NCI-H1105 (cell line): ENCODE measurements around the gene FADS3.
A peak's percentile ranks its signal among the peaks of the same experiment; 100 is the strongest.
"Not testable (repeated sequence)": the region's sequence is repeated elsewhere in the genome, so short reads cannot be mapped to it uniquely, and the experiment has no call there.

Experiments
- DNase-seq: peaks from one replicate; lab custom pipeline; 2025; lab: John Stamatoyannopoulos, UW

Gene FADS3

DNA sequence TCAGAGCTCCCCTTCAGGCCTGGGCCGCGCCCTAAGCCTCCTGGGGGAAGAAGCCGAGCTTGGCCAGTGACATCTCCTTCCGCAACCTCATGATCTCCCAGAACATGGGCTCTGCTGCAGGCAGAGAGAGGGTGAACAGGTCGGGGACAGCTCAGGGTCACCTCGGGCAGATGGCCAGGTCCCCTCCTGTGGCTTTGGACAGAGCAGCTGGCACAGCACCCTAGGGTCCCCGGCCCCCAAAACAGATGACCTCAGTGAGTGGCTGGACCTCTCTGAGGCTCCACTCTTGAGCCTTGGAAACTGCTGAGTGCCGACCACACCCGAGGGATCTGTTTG, 6.9 kb upstream of the FADS3 start:
- DNase-seq = no peak

DNA sequence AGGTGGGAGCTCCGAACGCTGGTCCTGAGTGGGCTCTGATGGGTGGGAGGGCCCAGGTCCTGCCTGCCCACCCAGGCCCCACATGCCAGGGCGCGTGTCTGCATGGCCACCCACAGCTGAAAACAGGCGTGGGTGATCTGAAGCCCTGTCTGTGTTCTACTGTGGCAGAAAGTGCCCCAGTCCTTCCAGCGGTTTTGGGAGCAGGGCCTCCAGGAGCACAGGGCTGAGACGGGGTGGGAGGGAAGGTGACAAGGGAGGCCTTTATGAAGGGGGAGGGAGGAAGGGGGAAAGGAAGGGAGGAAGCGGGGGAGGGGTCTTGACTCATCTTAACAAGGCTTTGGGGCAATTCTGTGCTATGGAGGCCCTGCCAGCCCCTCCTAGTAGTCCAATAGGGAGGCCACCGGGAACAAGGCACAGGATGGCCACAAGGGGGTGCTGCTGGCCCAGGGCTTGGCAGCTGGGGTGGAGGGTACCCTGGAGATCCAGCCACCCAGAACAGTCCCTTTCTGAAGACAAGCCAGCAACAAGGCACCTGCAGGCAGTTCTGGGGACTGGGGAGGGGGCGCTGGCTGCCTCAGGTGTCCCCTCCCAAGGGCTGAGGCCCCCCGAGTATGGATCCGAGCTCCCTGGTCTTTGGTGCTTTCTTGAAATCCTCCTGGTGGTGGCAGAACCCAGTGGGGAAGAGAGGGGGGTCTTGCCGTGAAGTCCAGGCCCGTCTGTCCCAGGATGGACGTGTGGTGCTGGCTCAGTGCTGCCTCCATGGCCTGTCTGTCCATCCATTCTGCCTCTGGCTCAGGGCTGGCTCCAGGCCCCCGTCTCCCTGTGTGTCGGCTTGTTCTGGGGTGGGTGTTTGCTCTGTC, 6.3 kb upstream of the FADS3 start:
- peak; percentile 53 for DNase-seq

DNA sequence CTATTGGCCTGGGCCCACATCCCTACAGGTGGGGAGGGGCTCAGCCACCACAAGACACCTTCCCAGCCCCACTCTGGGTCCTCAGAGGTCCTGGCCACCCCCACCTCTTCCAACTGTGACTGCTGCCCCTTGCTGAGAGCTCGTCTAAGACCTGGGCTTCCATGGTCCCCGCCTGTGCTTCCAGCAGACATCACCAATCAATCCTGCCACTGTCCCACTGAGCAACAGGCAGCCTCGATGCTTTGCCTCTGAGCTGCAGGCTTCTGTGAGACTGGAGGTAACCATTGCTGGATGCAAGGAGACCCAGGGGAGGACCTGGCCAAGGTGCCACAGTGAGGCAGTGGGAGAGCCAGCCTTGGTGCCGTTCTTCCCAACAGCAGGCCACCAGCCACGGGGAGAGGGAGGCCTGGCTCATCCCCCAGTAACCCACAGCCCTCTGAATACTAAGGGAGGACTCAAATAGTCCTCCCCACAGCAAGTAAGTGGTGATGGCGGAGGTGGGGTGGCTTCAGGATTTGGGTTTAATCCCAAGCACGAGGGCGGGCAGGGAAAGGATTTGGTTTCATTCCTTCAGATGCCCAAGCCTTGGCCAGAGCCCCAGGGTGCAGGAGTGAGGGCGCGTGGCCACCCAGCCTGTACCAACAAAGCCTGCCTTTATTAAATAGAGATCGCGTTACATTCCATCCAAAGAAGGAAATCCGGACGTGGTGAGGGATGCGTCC, 5.5 kb upstream of the FADS3 start:
- no peak for DNase-seq

DNA sequence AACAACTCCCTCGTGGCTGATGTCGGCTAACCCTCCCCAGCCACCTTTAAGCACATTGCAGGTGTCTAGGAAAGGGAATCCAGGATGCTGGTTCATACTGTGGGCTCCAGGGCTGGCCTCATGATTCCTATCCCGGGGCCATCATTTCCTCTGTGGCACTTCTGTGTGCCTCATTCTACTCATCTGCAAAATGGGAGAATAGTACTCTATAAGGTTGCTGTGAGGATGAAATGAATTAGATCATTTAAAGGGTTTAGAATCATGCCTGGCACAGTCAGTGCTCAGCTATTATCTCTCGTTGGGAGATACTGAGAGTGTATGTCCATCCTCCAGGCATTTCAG, 4.3 kb upstream of the FADS3 start:
- DNase-seq = no peak

DNA sequence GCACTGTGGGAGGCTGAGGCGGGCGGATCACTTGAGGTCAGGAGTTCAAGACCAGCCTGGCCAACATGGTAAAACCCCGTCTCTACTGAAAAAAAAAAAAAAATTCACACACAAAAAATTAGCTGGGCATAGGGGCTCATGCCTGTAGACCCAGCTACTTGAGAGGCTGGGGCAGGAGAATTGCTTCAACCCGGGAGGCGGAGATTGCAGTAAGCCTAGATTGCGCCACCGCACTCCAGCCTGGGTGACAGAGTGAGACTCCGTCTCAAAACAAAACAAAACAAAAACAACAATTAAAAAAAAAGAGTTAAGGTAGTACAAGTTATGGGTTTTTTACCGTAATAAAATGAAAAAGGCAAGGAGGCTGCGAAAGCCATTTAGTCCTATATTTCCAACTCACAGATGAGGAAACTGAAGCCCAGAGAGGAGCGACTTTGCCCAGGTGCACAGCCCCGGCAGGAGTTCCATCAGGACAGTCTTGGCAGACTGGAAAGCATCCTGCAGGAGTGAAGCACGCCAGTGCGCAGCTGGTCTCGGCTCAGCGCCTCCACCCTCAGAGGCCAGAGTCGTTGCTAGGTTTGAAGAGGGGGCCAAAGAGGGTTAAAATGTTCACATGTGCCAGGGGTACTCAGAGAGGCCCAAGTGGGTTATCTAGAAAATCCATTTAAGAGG, 3.8 kb upstream of the FADS3 start:
- DNase-seq = no peak

DNA sequence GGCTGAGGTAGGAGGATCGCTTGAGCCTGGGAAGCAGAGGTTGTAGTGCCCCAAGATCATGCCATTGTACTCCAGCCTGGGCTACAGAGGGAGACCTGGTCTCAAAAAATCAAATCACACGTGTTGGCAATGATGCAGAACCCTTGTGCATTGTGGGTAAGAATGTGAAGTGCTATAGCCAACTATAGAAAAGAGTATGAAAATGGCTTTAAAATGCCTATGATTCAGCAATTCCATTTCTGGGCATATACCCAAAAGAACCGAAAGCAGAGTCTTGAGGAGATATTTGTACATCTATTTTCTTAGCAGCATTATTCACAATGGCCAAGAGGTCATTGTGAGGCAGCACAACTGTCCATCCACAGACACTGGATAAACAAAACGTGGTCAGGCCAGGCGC, 2.6 kb upstream of the FADS3 start:
- DNase-seq = no peak

DNA sequence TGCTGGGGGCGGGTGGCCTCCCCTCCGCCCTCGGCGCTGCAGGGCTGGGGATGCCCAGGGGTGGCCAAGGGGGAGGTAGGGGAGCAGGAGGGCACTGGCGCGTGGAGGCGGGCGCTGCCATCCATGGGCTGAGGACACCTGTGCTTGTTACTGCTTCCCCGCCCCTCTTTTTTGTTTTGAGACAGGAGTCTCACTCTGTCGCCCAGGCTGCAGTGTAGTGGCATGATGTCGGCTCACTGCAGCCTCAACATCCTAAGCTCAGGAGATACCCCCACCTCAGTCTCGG, 683 bp upstream of the FADS3 start:
- DNase-seq = no peak

DNA sequence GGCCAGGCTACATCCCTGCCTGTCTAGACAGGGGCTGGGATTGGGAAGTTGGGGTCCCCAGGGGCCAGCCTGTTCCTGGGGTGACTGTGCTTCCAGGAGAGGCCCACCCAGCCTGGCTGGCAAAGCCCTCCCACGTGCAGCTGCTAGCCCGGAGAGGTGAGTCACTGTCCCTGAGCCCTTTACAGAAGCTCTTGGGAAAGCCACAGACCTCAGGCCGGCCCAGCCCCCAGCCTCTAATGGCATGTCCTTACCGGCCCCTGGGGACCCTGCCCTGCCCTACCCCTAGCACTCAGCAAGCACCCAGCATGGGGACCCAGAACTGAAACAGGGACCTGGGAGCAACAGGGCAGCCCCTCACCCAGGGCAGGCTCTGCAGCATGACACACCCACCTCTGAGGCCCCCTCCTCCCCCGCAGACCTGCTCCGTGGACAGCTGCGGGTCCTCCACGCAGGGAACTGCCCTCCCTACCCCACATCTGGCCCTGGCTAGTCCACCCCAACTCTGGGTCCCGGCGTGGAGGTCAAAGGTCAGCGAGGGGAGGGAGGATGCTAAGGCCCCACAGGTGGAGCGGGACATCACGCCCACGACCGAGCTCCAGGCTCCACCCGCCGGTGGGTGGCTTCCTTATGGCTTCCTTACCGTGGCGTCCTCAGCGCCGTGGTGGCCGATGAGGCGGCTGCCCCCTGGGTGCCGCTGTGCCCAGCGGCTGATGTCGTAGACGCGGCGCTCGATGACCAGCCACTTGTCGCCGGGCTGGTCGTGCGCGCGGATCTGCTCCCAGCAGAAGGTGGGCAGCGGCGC, 615 bp downstream of the FADS3 start:
- no peak for DNase-seq

DNA sequence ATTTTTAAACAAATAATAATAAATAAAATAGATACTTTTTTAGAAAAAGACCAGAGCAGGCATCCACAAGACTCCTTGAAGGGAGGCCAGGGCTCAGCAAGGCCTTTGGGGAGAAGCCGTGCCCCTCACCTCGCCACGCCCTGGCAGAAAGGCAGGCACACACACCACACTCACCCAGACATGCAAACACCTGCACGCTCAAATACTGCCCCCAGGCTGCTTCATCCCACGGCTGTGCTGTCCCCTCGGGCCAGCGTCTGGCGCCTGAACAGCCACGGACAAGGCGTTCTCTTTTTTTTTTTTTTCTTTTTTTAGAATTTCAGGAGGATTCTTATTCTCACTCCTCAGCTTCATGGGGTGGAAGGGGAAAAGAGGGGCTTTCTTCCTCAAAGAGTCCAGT, 1.5 kb downstream of the FADS3 start:
- DNase-seq = no peak

DNA sequence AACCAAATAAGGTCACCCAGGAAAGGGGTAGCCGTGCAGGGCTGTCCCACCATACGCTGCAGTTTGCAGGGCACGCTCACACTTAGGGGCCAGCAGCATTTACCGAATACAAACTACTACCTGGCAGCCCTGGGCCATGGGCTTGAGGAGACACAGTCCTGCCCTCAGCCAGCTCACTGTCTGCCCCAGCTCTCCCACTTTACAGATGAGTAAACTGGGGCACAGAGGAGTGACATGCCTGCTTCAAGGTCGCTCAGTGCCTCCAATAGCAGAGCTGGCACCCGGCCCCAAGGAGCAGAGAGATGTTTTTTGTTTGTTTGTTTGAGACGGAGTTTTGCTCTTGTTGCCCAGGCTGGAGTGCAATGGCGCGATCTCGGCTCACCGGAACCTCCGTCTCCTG, 2.8 kb downstream of the FADS3 start:
- DNase-seq = no peak

DNA sequence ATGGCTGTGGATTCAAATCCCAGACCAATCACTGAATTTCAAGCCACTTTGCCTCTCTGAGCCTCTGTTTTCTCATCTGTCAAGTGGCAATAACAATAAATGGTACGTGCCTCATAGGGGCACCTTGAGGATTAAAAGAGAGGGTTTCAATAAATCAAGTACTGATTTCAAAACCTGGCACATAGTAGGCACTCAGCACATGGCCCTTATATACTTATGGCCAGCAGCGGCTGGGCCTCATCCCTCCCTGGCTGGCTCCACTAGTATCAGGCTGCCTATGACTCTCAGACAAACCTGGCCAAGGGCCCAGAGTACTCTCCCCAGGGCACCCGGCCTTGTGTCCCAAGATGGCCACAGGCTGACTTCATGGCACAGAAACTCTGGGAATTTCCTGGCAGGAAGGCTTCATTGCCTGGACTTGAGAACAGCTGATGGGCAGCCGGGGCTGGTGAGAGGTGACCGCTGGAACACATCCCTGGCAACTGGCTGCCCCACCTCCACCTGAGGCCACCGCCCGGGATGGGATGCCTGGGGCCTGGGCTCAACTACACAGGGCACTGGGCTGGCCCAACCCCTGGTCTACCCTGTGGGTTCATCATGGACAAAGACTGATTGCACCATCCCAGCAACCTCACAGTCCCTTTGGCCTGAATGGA, 3.4 kb downstream of the FADS3 start:
- no peak for DNase-seq

DNA sequence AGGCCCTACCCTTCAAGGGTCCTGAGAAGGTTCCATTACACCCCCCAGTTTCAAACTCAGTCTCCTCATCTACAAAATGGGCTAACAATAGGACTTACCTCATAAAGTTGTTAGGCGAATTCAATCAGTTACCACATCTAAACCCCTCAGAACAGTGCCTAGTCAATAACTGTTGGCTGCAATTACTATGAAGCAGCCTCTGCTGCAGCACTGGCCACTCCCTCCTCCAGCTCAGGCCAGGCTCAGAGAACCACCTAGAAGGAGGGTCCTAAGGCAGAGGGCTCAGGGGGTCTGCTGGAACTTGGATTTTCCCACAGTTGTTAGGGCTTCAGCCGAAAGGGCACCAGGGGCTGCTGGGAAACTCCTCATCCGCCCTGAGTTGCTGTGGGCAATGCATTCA, 4.7 kb downstream of the FADS3 start:
- DNase-seq = no peak

DNA sequence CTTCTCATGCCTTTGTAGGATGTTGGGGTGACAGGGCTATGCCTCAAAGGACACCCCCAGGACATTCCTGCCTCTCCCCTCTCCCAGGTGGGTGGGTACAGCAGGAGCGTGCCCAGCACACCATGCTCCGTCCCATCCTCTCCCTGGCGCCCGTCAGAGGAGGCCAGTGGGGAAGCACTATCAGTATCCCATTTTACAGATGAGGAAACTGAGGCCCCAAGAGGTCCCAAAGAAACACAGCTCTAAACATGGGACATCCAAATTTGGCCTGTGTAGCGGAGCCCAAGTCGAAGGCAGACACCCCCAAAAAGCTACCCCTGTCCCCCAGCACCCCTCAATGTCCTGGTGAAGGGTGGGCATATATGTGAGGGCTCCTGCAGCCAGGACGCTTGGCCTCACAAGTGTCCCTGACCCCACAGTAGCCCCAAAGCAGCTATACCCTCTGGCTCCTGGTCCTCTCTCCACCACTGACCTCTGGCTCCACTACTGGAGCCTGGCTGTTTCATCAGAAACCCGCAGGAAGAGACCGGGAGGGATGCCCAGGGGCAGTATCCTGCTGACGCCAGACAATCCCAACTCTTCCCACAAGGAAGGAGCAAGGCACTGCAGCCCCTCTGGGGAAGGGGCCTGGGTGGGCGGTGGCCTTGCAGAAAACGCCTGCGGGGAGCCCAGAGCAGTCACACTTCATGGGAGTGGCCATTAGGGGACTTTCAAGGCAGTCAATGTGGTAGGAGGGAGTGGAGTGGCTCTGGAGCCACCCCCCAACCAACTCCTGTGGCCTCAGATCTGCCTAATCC, 5.4 kb downstream of the FADS3 start:
- no peak for DNase-seq

DNA sequence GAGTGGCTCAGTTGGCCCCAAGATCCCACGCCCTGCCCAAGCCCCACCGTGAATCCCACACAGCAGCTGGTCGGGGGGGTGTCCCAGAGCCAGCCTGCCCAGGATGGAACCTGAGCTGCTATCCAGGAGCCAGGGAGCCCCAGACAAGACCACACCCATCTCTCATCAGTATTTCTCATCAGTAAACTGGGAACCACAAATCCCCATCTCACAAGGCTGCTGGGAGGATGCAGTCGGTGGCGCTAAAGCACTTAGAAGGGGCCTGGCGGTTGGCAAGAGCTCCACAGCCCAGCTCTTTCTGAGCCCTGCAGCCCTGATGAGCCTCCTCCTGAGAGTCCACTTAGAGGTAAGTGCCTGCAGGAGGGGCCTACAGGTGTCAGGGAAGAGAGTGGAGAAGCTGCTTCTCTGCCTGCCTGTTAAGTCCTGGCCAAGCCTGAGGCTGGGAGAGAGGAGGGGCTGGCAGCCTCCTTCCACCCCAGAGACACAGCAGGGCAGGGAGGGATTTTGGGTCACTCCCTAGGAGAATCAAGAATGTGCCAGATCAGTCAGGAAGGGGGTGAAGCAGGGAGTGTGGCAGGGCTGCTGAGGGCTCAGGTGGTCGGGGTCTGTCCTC, 6.1 kb downstream of the FADS3 start:
- DNase-seq = peak; percentile 18

DNA sequence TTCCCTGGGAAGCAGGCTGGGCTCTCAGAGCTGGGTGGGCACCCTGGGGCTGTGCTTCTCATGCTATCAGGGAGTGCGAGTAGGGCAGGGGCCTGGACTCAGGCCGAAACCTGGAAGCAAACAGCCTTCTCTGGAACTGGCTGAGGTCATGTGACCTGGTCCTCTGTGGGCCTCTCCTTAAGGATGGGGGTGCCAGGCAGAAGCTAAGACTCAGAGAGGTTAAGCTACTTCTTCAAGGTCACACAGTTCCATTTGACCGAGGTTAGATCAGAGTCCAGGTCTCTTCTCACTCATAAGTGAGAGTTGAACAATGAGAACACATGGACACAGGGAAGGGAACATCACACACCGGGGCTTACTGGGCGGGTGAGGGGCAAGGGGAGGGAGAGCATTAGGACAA, 7.4 kb downstream of the FADS3 start:
- DNase-seq = no peak

DNA sequence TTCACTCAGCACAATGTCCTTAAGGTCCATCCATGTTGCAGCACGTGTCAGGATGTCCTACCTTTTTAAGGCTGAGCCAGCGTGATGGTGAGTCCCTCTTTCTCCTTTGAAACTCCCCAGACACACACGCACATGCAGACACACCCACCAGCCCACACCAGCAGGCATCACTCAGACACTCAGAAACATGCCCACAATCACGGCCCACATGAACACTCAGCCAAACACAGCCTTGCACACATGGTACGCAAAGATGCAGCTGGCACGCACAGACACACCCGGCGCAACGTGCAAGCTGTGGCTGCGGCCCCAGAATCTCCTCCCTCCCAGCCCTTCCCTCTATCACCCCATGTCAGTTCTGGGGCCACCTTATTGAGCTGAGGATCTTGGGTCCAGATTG, 8.0 kb downstream of the FADS3 start:
- DNase-seq = no peak

DNA sequence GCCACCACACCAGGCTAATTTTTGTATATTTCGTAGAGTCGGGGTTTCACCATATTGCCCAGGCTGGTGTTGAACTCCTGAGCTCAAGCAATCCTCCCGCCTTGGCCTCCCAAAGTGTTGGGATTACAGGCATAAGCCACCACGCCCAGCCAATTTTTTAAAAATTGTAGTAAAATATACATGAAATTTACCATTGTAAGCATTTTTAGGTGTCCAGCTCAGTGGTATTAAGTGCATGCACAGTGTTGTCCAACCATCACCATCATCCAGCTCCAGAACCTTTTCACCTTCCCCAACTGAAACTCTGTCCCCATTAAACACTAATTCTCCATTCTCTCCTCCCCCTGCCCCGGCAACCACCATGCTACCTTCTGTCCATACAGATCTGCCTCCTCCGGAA, 8.5 kb downstream of the FADS3 start:
- no peak for DNase-seq

DNA sequence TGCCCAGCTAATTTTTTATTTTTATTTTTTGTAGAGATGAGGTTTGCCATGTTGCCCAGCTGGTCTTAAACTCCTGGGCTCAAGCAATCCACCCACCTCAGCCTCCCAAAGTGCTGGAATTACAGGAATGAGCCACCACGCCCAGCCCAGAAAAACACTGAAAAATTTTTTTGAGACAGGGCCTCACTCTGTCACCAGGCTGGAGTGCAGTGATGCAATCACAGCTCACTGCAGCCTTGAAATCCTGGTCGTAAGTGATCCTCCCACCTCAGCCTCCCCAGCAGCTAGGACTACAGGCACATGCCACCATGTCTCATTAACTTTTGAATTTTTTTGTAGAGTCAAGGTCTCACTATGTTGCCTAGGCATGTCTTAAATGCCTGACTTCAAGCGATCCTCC, 9.1 kb downstream of the FADS3 start:
- DNase-seq = not testable (repeated sequence)

DNA sequence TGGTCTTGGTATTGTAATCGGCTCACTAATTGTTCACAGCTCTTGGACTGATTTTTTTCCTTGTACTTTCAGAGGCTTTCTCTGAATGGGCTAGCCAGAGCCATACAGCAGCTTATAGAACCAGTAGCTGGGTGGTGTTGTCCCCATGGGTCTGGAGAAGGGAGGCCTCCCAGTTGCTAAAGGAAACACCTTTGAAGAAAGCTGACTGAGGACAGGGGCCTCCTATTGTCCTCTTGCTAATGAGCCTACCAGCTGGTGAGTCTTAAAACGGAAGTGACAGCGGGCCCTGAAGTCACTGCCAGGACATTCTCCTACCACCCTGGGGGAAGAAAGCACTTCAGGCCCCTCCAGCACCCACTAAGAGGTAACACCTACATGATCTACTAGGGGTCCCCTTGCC, 9.9 kb downstream of the FADS3 start:
- no peak for DNase-seq

DNA sequence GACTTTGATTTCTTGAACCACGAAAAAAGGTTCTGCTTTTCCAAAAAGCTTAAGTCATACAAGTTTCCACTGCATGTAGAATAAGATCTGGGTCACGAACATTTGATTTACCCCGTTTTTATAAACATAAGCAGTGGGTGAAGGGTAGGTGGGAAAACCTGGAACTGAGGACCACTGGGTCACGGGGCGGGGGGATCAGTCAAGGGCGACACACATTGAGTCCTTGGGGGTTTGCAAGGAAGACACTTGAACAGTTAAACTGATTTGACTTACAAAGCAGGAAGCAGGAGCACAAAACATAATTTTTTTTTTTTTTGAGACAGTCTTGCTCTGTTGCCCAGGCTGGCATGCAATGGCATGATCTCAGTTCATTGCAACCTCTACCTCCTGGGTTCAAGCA, 10.9 kb downstream of the FADS3 start:
- no peak for DNase-seq

DNA sequence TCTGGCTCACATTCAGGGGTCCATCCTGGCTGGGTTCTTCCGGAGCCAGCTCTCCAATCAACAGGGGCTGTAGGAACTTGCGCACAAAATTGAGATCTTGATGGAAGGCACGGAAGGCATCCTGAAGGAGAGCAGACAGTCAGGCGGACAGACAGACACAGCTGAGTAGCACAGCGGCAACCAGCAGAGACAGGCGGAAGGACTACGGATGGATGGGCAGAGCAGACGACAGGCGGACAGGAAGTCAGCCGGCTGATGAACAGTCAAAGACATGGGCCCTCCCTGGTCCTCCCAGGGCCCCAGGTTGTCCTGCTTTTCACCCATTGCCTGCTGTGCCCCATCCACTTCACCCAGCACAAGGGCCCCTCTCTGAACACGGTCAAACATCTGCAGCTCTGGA, 11.3 kb downstream of the FADS3 start:
- no peak for DNase-seq
